ENCODE measurements around the gene SWAP70. TPM values are rescaled to one million over a fixed set of nuclear protein-coding genes. Genes with fewer than 3 reads are reported as not detected.

The SWAP70 gene
- total RNA-seq, 1 experiment from 2014 or later = 21.1 TPM

DNA sequence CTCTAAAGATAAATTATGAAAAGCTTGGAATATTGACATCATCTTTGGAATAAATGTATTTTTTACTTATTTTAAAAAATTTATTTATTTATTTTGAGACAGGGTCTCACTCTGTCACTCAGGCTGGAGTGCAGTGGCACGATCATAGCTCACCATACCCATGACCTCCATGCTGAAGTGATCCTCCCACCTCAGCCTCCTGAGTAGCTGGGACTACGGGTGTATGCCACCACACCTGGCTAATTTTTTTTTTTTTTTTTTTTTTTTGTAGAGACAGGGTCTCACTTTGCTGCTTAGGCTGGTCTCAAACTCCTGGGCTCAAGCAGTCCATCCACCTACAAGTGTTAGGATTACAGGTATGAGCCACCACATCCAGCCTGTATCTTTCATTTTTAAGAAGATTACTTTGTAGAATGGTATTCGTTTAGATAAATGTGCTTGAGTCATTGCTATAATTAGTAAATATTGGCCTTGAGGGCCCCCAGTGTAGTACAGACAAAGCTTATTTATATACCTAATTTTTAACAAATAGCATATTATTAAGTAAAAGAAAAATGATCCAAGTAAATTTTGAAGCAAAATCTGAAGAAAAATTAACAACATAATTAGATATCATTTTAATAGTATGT lies 8.5 kb downstream of the SWAP70 start:
- no TSS peak for BruUV-seq (replicated peaks)
- Histone ChIP-seq H3K27me3 (replicated peaks; ENCODE audit: insufficient read depth, low read depth, low read length, poor library complexity) (no peaks in the 10 kb centered on the region), H3K27ac (ENCODE audit: low read depth, low read length, poor library complexity, severe bottlenecking) (no peak overlapping the region), H3K4me3 (ENCODE audit: low read depth, low read length, poor library complexity, severe bottlenecking) (no peak overlapping the region), H3K36me3 (ENCODE audit: insufficient read depth, low read length, poor library complexity, severe bottlenecking) (no peaks in the 10 kb centered on the region), H3K9me3 (ENCODE audit: low read depth, low read length, poor library complexity, severe bottlenecking) (no peaks in the 10 kb centered on the region), H3K4me1 (ENCODE audit: insufficient read depth, low read length, poor library complexity, severe bottlenecking) (no peaks in the 10 kb centered on the region)
- DNase-seq (ENCODE audit: low spot score) = no peak
- ChIA-PET POLR2A (ENCODE audit: low non-redundant PET) (no interaction called here), CTCF (no interaction called here)
- TF ChIP-seq EZH2 (IDR thresholded peaks at IDR 0.05; ENCODE audit: borderline replicate concordance, low read depth, low read length, poor library complexity, severe bottlenecking) (no peak), CTCF (conservative IDR thresholded peaks at IDR 0.05; ENCODE audit: low read depth, low read length) (no peak)
- intact Hi-C loops (cut with micrococcal nuclease; ENCODE audit: unreplicated experiment) = no loop called here

GRCh38 chr11:9672918-9673317 lies 9.0 kb downstream of the SWAP70 start:
- H3K9me3 ChIP-seq (ENCODE audit: low read depth, low read length, poor library complexity, severe bottlenecking) = no peaks in the 10 kb centered on the region
- no peak overlapping the region for H3K27ac ChIP-seq (ENCODE audit: low read depth, low read length, poor library complexity, severe bottlenecking)
- no peaks in the 10 kb centered on the region for H3K36me3 ChIP-seq (ENCODE audit: insufficient read depth, low read length, poor library complexity, severe bottlenecking)
- ChIA-PET POLR2A (ENCODE audit: low non-redundant PET) (no interaction called here), CTCF (no interaction called here)
- no peak overlapping the region for H3K4me3 ChIP-seq (ENCODE audit: low read depth, low read length, poor library complexity, severe bottlenecking)
- no peaks in the 10 kb centered on the region for H3K27me3 ChIP-seq (replicated peaks; ENCODE audit: insufficient read depth, low read depth, low read length, poor library complexity)
- no peaks in the 10 kb centered on the region for H3K4me1 ChIP-seq (ENCODE audit: insufficient read depth, low read length, poor library complexity, severe bottlenecking)
- no peak for DNase-seq (ENCODE audit: low spot score)
- intact Hi-C loops (cut with micrococcal nuclease; ENCODE audit: unreplicated experiment) = no loop called here
- no peak for TF ChIP-seq CTCF (conservative IDR thresholded peaks at IDR 0.05; ENCODE audit: low read depth, low read length)
- no peak for TF ChIP-seq EZH2 (IDR thresholded peaks at IDR 0.05; ENCODE audit: borderline replicate concordance, low read depth, low read length, poor library complexity, severe bottlenecking)
- no TSS peak for BruUV-seq (replicated peaks)

DNA sequence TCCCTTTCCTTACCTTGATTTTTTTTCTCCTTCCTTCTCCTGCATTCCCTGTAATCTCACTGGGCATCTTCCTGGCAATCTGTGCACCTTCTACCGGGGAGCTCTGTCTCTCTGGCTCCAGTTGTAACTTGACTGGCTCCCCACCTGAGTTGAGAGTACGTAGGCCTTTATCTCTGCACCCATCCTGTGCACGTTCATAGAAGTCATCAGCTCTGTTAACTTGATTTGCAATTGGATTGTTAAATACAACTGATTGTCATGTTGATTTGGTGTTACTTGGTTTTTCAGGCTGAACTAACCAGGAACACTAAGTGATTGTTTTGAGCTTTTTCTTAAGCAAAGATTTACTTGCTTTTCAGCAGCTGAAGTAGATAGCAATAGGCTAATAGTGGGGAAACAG lies 11.8 kb downstream of the SWAP70 start:
- H3K9me3 ChIP-seq (ENCODE audit: low read depth, low read length, poor library complexity, severe bottlenecking) = no peaks in the 10 kb centered on the region
- intact Hi-C loops (cut with micrococcal nuclease; ENCODE audit: unreplicated experiment) = no loop called here
- ChIA-PET CTCF (no interaction called here), POLR2A (ENCODE audit: low non-redundant PET) (no interaction called here)
- TF ChIP-seq CTCF (conservative IDR thresholded peaks at IDR 0.05; ENCODE audit: low read depth, low read length) = no peak
- no peak for TF ChIP-seq EZH2 (IDR thresholded peaks at IDR 0.05; ENCODE audit: borderline replicate concordance, low read depth, low read length, poor library complexity, severe bottlenecking)
- no TSS peak for BruUV-seq (replicated peaks)
- no peaks in the 10 kb centered on the region for H3K27me3 ChIP-seq (replicated peaks; ENCODE audit: insufficient read depth, low read depth, low read length, poor library complexity)
- H3K27ac ChIP-seq (ENCODE audit: low read depth, low read length, poor library complexity, severe bottlenecking) = no peak overlapping the region
- DNase-seq (ENCODE audit: low spot score) = no peak
- no peaks in the 10 kb centered on the region for H3K4me1 ChIP-seq (ENCODE audit: insufficient read depth, low read length, poor library complexity, severe bottlenecking)
- H3K36me3 ChIP-seq (ENCODE audit: insufficient read depth, low read length, poor library complexity, severe bottlenecking) = no peaks in the 10 kb centered on the region
- no peak overlapping the region for H3K4me3 ChIP-seq (ENCODE audit: low read depth, low read length, poor library complexity, severe bottlenecking)
